Inferior parietal cortex (tissue), 1 donor: ENCODE data around the gene RSPH4A.
"Not testable (repeated sequence)": the region's sequence is repeated elsewhere in the genome, so short reads cannot be mapped to it uniquely, and the experiment has no call there.

Experiments
- DNase-seq: peaks from one replicate; pipeline ENCODE4 v3.0.0-alpha.2; 2016; ENCODE audit errors: extremely low spot score

Gene RSPH4A

GRCh38 chr6:116615937-116616736, at the start of gene RSPH4A:
Gene RSPH4A (plus strand): TSS chr6:116616479. CDS start chr6:116616624, 145 bp downstream.
- DNase-seq, result peak; percentile 88

GRCh38 chr6:116568111-116568510, 48.2 kb upstream of the RSPH4A start:
- DNase-seq, result no peak

GRCh38 chr6:116568821-116569755, 47.2 kb upstream of the RSPH4A start:
- no peak for DNase-seq

GRCh38 chr6:116570856-116571682, 45.2 kb upstream of the RSPH4A start, which contains the start of gene RWDD1:
Gene RWDD1 (plus strand): TSS chr6:116571504. CDS start chr6:116571583, 79 bp downstream.
- DNase-seq, result peak; percentile 96

- DNase-seq, result no peak
Measured at GRCh38 chr6:116571683-116572000, 44.6 kb upstream of the RSPH4A start.

- no peak for DNase-seq
Measured at GRCh38 chr6:116572162-116572561, 44.1 kb upstream of the RSPH4A start.

- DNase-seq, result no peak
Measured at GRCh38 chr6:116575227-116575626, 41.1 kb upstream of the RSPH4A start.

- no peak for DNase-seq
Measured at GRCh38 chr6:116577486-116577885, 38.8 kb upstream of the RSPH4A start.

- no peak for DNase-seq
Measured at GRCh38 chr6:116578335-116578734, 37.9 kb upstream of the RSPH4A start.

- DNase-seq, result no peak
Measured at GRCh38 chr6:116579143-116579542, 37.1 kb upstream of the RSPH4A start.

- DNase-seq, result no peak
Measured at GRCh38 chr6:116580198-116580597, 36.1 kb upstream of the RSPH4A start.

- no peak for DNase-seq
Measured at GRCh38 chr6:116586276-116586675, 30.0 kb upstream of the RSPH4A start.

GRCh38 chr6:116586738-116587137, 29.5 kb upstream of the RSPH4A start:
- DNase-seq, result no peak

- no peak for DNase-seq
Measured at GRCh38 chr6:116595247-116595646, 21.0 kb upstream of the RSPH4A start.

- DNase-seq, result no peak
Measured at GRCh38 chr6:116596815-116597214, 19.5 kb upstream of the RSPH4A start.

GRCh38 chr6:116603916-116604315, 12.4 kb upstream of the RSPH4A start:
- not testable (repeated sequence) for DNase-seq

- not testable (repeated sequence) for DNase-seq
Measured at GRCh38 chr6:116604868-116605267, 11.4 kb upstream of the RSPH4A start.

- no peak for DNase-seq
Measured at GRCh38 chr6:116605935-116606334, 10.3 kb upstream of the RSPH4A start.

- DNase-seq, result no peak
Measured at GRCh38 chr6:116611056-116611455, 5.2 kb upstream of the RSPH4A start.

GRCh38 chr6:116616737-116617053, 416 bp downstream of the RSPH4A start:
- DNase-seq, result no peak

- no peak for DNase-seq
Measured at GRCh38 chr6:116624036-116624805, 7.9 kb downstream of the RSPH4A start.
